Bladder microvascular endothelial cell (primary cell): ENCODE data around the gene NUTM2G. TPM values are rescaled to one million over a fixed set of nuclear protein-coding genes. Genes with fewer than 3 reads are reported as not detected.

Experiments
- total RNA-seq: library from RNA; depleted of rRNA; stranded (reverse); fragments of >200 nt; gene quantifications from 2 replicates; pipeline ENCODE4 v1.2.3, GENCODE V29; 2014

NUTM2G gene
- not detected in 2 replicates for total RNA-seq

GRCh38 chr9:96928543-96928942 lies at the start of gene NUTM2G:
Gene NUTM2G (plus strand): TSS chr9:96928843. CDS start chr9:96929025, 182 bp downstream.

Other genes starting within 250 kb of the NUTM2G start
- 9.1 and 14.3 TPM in 2 replicates for gene ZNF510, start 150.8 kb upstream of the NUTM2G start, total RNA-seq
- gene ZNF782, start 74.3 kb upstream of the NUTM2G start, total RNA-seq, result 1.8 and 4.7 TPM in 2 replicates
- gene CTSV, start 110.3 kb downstream of the NUTM2G start, total RNA-seq, result 0.76 and 0.97 TPM in 2 replicates